Measurements from ENCODE around the gene ABCC5.

- TF ChIP-seq POLR2AphosphoS5 (IDR thresholded peaks at IDR 0.05; ENCODE audit: low read depth, low read length) (no peak), CTCF (IDR thresholded peaks at IDR 0.05; ENCODE audit: control extremely low read depth in 1 of 3, insufficient read depth in 1 of 3, low read depth in 1 of 3, low read length in 3 of 3) (no peak), TCF12 (IDR thresholded peaks at IDR 0.05; ENCODE audit: low read depth, low read length) (no peak), SIN3A (conservative IDR thresholded peaks at IDR 0.05 in 1 of 2, IDR thresholded peaks at IDR 0.05 in 1 of 2; ENCODE audit: low read depth in 1 of 2, low read length in 2 of 2) (no peak)
These were observed 32.6 kb upstream of the ABCC5 start for GRCh38 chr3:184050217-184050847.

Data from H1 (cell line).